Stimulated activated effector memory CD8-positive, alpha-beta T cell treated with anti-CD3 and anti-CD28 coated beads, Interleukin-12 subunit alpha, Interleukin-12 subunit beta, amount 100 ng/mL, for 72 hours (primary cell): ENCODE measurements around the gene LSM12.
"Not testable (repeated sequence)": the region's sequence is repeated elsewhere in the genome, so short reads cannot be mapped to it uniquely, and the experiment has no call there.

ENCODE experiments used
- ATAC-seq: fragments of 150-1000 bp; cut with Tn5 transposase; 2 replicates; pipeline ENCODE4 v1.10.0; 2021
- DNase-seq, 2 donors: peaks; one replicate each; pipeline ENCODE4 v3.0.0; 2021 to 2022; ENCODE audit warnings: low spot score in 2 of 2
- H3K27ac Mint-ChIP-seq: one replicate; pipeline ENCODE4 v1.8.0; 2022; ENCODE audit warnings: mild to moderate bottlenecking, mixed read lengths
- H3K36me3 Mint-ChIP-seq: one replicate; pipeline ENCODE4 v1.8.0; 2022; ENCODE audit warnings: mild to moderate bottlenecking, mixed read lengths
- H3K4me1 Mint-ChIP-seq: one replicate; pipeline ENCODE4 v1.8.0; 2022; ENCODE audit warnings: mixed read lengths
- H3K4me3 Mint-ChIP-seq: one replicate; pipeline ENCODE4 v1.8.0; 2022; ENCODE audit warnings: mild to moderate bottlenecking, mixed read lengths
- H3K9me3 Mint-ChIP-seq: one replicate; pipeline ENCODE4 v1.8.0; 2022; ENCODE audit warnings: mixed read lengths

LSM12 gene

GRCh38 chr17:44001461-44001920 is 65.0 kb downstream of the LSM12 start:
- DNase-seq (no peak), ATAC-seq (no peak)
- Mint-ChIP-seq H3K36me3 (peaks cover 8% of the 10 kb centered on the region), H3K27ac (peak overlapping the region; percentile 48), H3K9me3 (no peaks in the 10 kb centered on the region), H3K4me3 (no peak overlapping the region), H3K4me1 (peaks cover 17% of the 10 kb centered on the region)

DNA sequence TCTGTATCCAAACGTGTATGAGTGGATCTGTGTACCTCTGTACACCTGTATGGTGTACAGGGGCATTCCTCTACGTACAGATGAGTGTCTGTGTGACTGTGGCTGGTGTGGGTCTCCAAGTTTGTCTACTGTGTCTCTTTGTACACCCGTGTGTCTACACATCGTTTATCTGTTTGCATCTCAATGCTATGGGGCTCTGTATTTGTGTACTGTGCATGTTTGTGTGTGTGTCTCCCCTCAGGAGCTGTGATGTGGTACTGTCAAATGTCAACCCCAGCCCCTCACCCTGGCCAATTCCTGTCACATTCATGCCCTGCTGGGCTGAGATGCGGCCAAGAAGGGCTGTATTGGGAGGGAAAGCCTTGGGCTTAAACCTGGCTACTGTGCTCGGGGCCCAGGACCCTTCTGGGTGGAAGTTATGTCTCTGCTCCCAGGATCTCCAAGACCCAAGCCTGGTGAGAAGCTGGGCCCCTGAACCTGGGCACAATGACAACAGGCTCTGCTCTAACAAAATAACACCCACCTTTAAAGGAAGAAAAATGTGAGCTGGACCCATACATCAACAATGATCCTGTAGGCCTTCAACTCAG is 65.5 kb downstream of the LSM12 start:
- DNase-seq (no peak), ATAC-seq (no peak)
- Mint-ChIP-seq H3K4me1 (peaks cover 12% of the 10 kb centered on the region), H3K4me3 (no peak overlapping the region), H3K9me3 (no peaks in the 10 kb centered on the region), H3K36me3 (peaks cover 6% of the 10 kb centered on the region), H3K27ac (peak overlapping the region; percentile 48)

- H3K36me3 Mint-ChIP-seq, result peaks cover 6% of the 10 kb centered on the region
- DNase-seq (no peak), ATAC-seq (no peak)
- no peak overlapping the region for H3K27ac Mint-ChIP-seq
- H3K4me3 Mint-ChIP-seq, result no peak overlapping the region
- peaks cover 10% of the 10 kb centered on the region for H3K4me1 Mint-ChIP-seq
- H3K9me3 Mint-ChIP-seq, result no peaks in the 10 kb centered on the region
These were observed 66.2 kb downstream of the LSM12 start for GRCh38 chr17:44000141-44000860.

DNA sequence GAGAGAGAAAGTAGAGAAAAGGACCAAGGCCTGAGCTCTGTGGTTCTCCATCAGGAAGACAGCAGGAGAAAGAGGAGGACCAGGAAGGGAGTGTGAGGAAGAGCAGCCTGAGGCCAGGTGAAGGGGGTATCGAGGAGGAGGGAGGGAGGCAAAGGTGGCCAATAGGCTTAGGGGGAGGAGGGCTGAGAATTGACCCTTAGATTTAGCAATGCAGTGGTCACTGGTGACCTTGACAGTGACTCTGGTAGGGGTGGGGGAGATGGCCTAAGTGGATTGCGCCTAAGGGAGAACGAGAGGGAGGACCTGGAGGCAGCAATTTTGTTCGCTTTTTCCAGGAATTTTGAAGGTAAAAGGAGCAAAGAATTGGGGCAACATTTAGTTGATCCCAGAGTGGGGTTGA is 67.4 kb downstream of the LSM12 start:
- H3K27ac Mint-ChIP-seq, result no peak overlapping the region
- peaks cover 15% of the 10 kb centered on the region for H3K4me1 Mint-ChIP-seq
- H3K9me3 Mint-ChIP-seq, result no peaks in the 10 kb centered on the region
- peaks cover 6% of the 10 kb centered on the region for H3K36me3 Mint-ChIP-seq
- ATAC-seq (no peak), DNase-seq (no peak)
- H3K4me3 Mint-ChIP-seq, result no peak overlapping the region

GRCh38 chr17:43998552-43998951 is 67.9 kb downstream of the LSM12 start:
- H3K4me3 Mint-ChIP-seq, result no peak overlapping the region
- H3K4me1 Mint-ChIP-seq, result peaks cover 15% of the 10 kb centered on the region
- ATAC-seq, result no peak
- H3K27ac Mint-ChIP-seq, result no peak overlapping the region
- no peak for DNase-seq
- H3K36me3 Mint-ChIP-seq, result peaks cover 6% of the 10 kb centered on the region
- H3K9me3 Mint-ChIP-seq, result no peaks in the 10 kb centered on the region

DNA sequence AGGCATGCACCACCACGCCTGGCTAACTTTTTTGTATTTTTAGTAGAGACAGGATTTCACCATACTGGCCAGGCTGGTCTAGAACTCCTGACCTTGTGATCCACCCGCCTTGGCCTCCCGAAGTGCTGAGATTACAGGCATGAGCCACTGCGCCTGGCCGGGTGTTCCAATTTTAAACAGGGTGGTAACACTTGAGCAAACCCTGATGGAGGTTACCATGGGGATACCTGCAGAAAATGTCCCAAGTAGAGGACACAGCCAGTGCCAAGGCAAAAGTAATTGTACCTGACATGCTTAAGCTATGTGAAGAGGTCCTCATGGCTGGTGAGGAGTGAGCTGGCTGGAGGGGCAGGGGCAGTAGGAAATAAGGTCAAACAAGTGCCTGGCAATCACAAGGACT is 69.3 kb downstream of the LSM12 start:
- not testable (repeated sequence) for H3K4me3 Mint-ChIP-seq, H3K36me3 Mint-ChIP-seq, DNase-seq, ATAC-seq, H3K9me3 Mint-ChIP-seq, H3K27ac Mint-ChIP-seq
- peaks cover 13% of the 10 kb centered on the region for H3K4me1 Mint-ChIP-seq

DNA sequence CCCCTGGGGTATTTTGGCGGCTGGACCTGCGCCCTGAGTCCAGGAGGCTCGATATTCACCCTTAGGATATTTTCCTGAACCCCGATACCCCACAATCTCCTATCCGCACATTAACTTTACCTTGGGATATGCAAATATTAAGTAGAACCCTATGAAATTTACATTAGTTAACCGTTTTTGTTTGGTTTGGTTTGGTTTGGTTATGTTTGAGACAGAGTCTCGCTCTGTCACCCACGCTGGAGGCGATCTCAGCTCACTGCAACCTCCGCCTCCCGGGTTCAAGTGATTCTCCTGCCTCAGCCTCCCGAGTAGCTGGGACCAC is 71.4 kb downstream of the LSM12 start:
- DNase-seq, result no peak
- peak overlapping the region; percentile 24 for H3K4me3 Mint-ChIP-seq
- H3K9me3 Mint-ChIP-seq, result no peaks in the 10 kb centered on the region
- H3K4me1 Mint-ChIP-seq, result peaks cover 5% of the 10 kb centered on the region
- H3K36me3 Mint-ChIP-seq, result no peaks in the 10 kb centered on the region
- no peak for ATAC-seq
- no peak overlapping the region for H3K27ac Mint-ChIP-seq

DNA sequence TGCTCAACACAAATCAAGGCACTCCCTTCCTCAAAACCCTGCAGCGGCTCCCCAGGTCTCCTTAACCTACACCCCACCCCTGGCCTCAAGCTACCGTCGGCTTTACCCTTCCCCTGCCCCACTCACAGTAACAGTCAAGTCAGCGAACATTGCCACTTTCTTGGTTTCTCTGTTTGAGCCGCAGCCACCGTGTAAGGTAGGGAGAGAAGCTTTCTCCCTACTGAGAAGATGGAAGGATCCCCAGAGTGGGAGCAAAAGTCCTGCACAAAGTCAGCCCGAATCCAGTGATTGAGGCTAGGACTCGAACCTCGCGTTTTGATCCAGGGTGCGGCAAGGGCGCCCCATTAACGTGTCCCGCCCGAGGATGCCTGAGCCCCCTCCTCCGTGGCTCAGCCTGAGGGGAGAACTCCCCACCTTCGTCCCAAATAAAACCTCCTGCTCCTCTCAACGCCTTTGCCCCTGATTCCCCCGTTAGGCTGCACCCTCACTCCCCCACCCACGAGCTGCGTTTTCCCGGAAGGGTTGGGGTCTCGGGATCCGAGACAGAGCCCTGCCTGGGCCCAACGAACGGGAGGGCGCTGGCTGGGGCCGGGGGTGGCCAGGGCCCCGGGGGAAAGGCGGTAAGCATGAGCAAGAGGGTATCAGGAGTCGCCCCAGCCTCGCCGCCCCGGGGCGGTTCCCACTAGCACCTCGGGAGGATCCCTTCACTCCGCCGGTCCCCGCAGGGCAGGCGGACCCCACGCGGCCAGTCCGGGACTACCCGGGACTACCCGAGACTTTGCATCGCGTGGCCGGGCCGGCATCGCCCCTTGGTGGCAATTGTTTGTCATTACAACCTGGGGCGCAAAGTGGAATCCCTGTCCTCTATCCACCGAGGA is 72.0 kb downstream of the LSM12 start:
- no peaks in the 10 kb centered on the region for H3K36me3 Mint-ChIP-seq
- peak overlapping the region; percentile 24 for H3K4me3 Mint-ChIP-seq
- H3K27ac Mint-ChIP-seq, result no peak overlapping the region
- H3K4me1 Mint-ChIP-seq, result peaks cover 5% of the 10 kb centered on the region
- ATAC-seq (peak; percentile 87), DNase-seq (peak; percentile 64 to 83)
- no peaks in the 10 kb centered on the region for H3K9me3 Mint-ChIP-seq

GRCh38 chr17:43992641-43993040 is 73.8 kb downstream of the LSM12 start:
- Mint-ChIP-seq H3K36me3 (no peaks in the 10 kb centered on the region), H3K4me1 (peaks cover 5% of the 10 kb centered on the region), H3K4me3 (no peak overlapping the region), H3K9me3 (no peaks in the 10 kb centered on the region), H3K27ac (no peak overlapping the region)
- ATAC-seq, result no peak
- DNase-seq, result no peak

GRCh38 chr17:43988301-43988700 is 78.2 kb downstream of the LSM12 start:
- no peak overlapping the region for H3K4me3 Mint-ChIP-seq
- H3K4me1 Mint-ChIP-seq, result peaks cover 4% of the 10 kb centered on the region
- H3K27ac Mint-ChIP-seq, result no peak overlapping the region
- no peaks in the 10 kb centered on the region for H3K36me3 Mint-ChIP-seq
- H3K9me3 Mint-ChIP-seq, result no peaks in the 10 kb centered on the region
- ATAC-seq (no peak), DNase-seq (no peak)

DNA sequence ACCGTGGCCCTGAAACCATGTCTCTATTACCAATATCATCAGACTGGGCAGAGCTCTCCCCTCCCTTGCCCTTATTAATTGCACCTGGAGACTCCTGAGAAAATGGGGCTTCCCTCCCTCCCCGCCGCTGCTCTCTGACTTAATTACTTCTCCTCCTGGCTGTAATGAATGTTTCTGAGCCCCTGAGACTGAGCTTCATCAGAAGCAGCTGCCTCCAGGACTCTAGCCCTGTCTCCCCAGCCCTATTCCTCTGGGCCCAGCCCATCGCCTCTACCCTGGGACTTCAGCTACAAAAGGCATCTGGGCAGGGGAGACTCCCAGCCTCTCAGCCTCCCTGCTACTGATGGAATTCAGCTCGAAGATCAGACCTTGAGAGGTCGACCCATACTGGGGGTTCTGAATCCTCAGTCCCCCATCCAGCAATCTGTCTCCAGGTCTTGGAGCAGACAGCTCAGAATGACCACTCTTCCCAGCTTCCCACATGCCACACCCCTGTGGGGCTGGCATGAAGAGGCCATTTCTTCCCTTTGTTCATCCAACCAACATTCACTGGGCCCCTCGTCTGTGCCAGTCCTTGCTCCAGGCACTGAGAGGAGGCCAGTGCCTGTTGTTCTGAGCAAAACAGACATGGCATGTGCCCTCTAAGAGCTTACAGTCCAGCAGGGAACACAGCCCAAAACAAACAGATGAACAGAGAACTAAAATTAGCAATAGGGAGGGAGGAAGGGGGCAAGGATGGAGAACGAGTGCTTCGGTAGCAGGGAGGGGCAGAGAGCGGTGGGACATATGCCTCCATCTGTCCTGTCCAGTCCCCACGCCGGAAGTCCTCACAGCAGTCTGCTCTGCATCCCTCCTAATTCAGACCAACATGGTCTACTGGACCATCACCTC is 79.1 kb downstream of the LSM12 start:
- peaks cover 4% of the 10 kb centered on the region for H3K4me1 Mint-ChIP-seq
- no peaks in the 10 kb centered on the region for H3K36me3 Mint-ChIP-seq
- no peaks in the 10 kb centered on the region for H3K9me3 Mint-ChIP-seq
- no peak overlapping the region for H3K27ac Mint-ChIP-seq
- ATAC-seq, result no peak
- H3K4me3 Mint-ChIP-seq, result no peak overlapping the region
- no peak for DNase-seq

DNA sequence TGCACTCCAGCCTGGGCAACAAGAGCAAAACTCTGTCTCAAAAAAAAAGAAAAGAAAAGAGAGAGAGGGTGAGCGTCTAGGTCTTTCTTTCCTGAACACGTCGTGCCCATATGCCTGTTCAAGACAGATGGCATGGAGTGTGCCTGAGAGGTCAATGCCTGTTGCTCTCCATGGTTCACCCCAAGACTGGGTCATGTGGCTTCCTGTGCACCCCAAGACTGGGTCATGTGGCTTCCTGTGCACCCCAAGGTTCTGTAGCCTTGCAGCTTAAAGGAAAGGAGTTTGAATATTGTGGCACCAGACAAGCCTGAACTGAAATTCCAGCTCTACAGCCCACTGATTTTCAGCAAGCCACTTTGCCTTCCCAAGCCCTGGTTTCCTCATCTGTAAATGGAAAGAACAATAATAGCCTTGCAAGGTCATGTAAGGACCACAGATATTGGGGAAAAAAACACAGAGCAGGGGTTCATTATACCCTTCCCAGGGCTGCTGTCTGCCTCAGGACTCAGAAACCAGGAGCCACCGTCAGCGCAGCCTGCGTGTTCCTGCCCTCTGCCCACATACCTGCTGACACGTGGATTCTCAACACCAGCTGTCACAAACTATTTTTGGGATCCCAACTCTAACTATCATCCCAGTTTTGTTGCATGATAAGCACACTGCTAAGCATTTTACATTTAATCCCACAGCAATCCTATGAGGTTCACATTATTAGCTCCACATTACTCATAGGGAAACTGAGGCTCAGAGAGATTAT is 80.1 kb downstream of the LSM12 start:
- Mint-ChIP-seq H3K4me1 (peaks cover 4% of the 10 kb centered on the region), H3K36me3 (no peaks in the 10 kb centered on the region), H3K27ac (no peak overlapping the region), H3K9me3 (no peaks in the 10 kb centered on the region), H3K4me3 (no peak overlapping the region)
- ATAC-seq (no peak), DNase-seq (no peak)

GRCh38 chr17:43984521-43984920 is 82.0 kb downstream of the LSM12 start:
- DNase-seq (no peak), ATAC-seq (no peak)
- Mint-ChIP-seq H3K9me3 (no peaks in the 10 kb centered on the region), H3K27ac (no peak overlapping the region), H3K4me3 (peak overlapping the region; percentile 39), H3K36me3 (no peaks in the 10 kb centered on the region), H3K4me1 (peaks cover 4% of the 10 kb centered on the region)
